ENCODE results near the gene ABCB11. TPM values are rescaled to one million over a fixed set of nuclear protein-coding genes. Genes with fewer than 3 reads are reported as not detected.
A peak's percentile ranks its signal among the peaks of the same experiment; 100 is the strongest.

The ABCB11 gene
- total and polyA plus RNA-seq, 11 donors, result 0.05 to 0.10 (median 0.09) TPM; not detected in 6

- DNase-seq, result no peak
- no peak for ATAC-seq
These were observed 18.0 kb upstream of the ABCB11 start for GRCh38 chr2:169049142-169049541.

DNA sequence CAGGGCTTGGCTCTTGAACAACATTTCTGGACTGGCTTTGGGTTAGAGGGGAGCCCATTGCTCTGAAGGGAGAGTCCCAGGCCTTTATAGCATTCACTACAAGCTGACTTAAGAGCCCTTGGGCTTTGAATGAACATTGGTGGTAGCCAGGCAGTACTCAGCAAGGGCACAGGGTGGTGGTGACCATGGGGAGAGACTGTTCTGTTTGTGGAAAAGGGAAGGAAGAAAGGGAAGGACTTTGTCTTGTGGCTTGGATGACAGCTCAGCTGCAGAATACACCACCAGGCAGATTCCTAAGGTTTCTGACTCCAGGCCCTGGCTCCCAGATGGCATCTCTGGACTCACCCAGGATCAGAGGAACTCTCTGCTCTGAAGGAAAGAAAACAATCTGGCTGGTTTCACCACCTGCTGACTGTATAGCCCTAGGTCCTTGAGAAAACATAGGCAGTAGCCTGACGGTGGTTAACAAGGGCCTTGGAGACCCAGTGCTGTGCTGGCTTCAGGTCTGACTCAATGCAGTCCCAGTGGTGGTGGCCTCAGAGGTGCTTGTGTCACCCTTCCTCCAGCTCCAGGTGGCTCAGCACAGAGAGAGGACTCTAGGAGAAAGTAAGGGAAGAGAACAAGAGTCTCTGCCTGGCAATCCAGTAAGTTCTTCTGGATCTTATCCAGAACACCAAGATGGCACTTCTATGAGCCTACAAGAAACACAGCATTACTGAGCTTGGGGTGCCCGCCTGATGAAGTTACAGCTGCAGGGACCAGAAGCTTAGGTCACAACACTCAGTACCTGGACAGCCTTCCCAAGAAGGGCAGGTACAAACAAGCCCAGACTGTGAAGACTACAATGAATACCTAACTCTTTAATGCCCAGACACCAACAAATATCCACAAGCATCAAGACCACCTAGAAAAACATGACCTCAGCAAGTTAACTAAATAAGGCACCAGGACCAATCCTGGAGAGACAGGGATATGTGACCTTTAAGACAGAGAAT, 16.4 kb upstream of the ABCB11 start:
- Histone ChIP-seq H3K27me3 (no peaks in the 10 kb centered on the region), H3K4me1 (no peaks in the 10 kb centered on the region), H3K9me3 (peaks cover 0 to 15% (median 4%) of the 10 kb centered on the region in 12 donors), H3K36me3 (no peaks in the 10 kb centered on the region), H3K27ac (no peak overlapping the region), H3K4me3 (no peak overlapping the region)
- TF ChIP-seq, protein P1, sequence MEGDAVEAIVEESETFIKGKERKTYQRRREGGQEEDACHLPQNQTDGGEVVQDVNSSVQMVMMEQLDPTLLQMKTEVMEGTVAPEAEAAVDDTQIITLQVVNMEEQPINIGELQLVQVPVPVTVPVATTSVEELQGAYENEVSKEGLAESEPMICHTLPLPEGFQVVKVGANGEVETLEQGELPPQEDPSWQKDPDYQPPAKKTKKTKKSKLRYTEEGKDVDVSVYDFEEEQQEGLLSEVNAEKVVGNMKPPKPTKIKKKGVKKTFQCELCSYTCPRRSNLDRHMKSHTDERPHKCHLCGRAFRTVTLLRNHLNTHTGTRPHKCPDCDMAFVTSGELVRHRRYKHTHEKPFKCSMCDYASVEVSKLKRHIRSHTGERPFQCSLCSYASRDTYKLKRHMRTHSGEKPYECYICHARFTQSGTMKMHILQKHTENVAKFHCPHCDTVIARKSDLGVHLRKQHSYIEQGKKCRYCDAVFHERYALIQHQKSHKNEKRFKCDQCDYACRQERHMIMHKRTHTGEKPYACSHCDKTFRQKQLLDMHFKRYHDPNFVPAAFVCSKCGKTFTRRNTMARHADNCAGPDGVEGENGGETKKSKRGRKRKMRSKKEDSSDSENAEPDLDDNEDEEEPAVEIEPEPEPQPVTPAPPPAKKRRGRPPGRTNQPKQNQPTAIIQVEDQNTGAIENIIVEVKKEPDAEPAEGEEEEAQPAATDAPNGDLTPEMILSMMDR (IDR thresholded peaks at IDR 0.05), result no peak
- intact Hi-C loops (cut with DNase I), result no loop called here
- peak in 1 of 4 donors; percentile 49 for ATAC-seq
- 84 to 95% (median 92%) methylated on average over 2 of the region's 2 CpGs for WGBS, 4 donors
- no peak for DNase-seq

More at GRCh38 chr2:169049142-169049541, 18.0 kb upstream of the ABCB11 start:
- Histone ChIP-seq H3K36me3 (no peaks in the 10 kb centered on the region), H3K4me3 (no peak overlapping the region), H3K27me3 (no peaks in the 10 kb centered on the region), H3K9me3 (peaks cover 0 to 10% (median 2%) of the 10 kb centered on the region in 12 donors), H3K4me1 (no peaks in the 10 kb centered on the region), H3K27ac (no peak overlapping the region)
- 56 to 84% (median 77%) methylated on average over 3 of the region's 3 CpGs for WGBS, 4 donors
- intact Hi-C loops (cut with DNase I), result no loop called here
- TF ChIP-seq, protein P1 (IDR thresholded peaks at IDR 0.05), result no peak
- no peak for TF ChIP-seq POLR2A (IDR thresholded peaks at IDR 0.05)

GRCh38 chr2:169046440-169047151, 15.5 kb upstream of the ABCB11 start:
- H3K4me3 ChIP-seq, result no peak overlapping the region
- no peaks in the 10 kb centered on the region for H3K4me1 ChIP-seq
- ATAC-seq (no peak), DNase-seq (no peak)
- no peak for TF ChIP-seq POLR2A (IDR thresholded peaks at IDR 0.05)
- TF ChIP-seq, protein P1 (IDR thresholded peaks at IDR 0.05), result no peak
- no peaks in the 10 kb centered on the region for H3K36me3 ChIP-seq
- H3K27me3 ChIP-seq, result no peaks in the 10 kb centered on the region
- intact Hi-C loops (cut with DNase I), result no loop called here
- WGBS, 4 donors, result 65 to 73% (median 70%) methylated on average over 4 of the region's 4 CpGs
- H3K9me3 ChIP-seq, result peaks cover 0 to 21% (median 4%) of the 10 kb centered on the region in 12 donors
- no peak overlapping the region for H3K27ac ChIP-seq

DNA sequence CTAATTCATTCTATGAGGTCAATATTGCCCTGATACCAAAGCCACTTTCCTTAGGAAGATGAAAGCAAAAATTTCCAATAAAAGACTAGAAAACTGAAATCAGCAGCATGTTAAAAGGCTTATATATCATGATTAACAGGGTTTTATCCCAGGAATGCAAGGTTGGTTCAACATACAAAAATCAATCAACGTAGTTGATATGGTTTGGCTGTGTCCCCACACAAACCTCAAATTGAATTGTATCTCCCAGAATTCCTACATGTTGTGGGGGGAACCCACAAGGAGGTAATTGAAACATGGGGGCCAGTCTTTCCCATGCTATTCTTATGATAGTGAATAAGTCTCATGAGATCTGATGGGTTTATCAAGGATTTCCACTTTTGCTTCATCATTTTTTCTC, 11.7 kb upstream of the ABCB11 start:
- DNase-seq (no peak), ATAC-seq (no peak)
- no peak for TF ChIP-seq POLR2A (IDR thresholded peaks at IDR 0.05)
- TF ChIP-seq, protein P1 (IDR thresholded peaks at IDR 0.05), result no peak
- intact Hi-C loops (cut with DNase I), result no loop called here
- Histone ChIP-seq H3K27ac (no peak overlapping the region), H3K4me3 (no peak overlapping the region), H3K27me3 (no peaks in the 10 kb centered on the region), H3K4me1 (peaks cover 0 to 25% (median 0%) of the 10 kb centered on the region in 12 donors), H3K9me3 (peaks cover 0 to 21% (median 4%) of the 10 kb centered on the region in 12 donors), H3K36me3 (no peaks in the 10 kb centered on the region)
- 81 to 91% (median 87%) methylated on average over 1 of the region's 1 CpG for whole genome bisulfite sequencing, 4 donors
